Forelimb muscle (tissue), 1 donor: ENCODE measurements around the gene FOXL3. TPM values are rescaled to one million over a fixed set of nuclear protein-coding genes. Genes with fewer than 3 reads are reported as not detected.
"Not testable (repeated sequence)": the region's sequence is repeated elsewhere in the genome, so short reads cannot be mapped to it uniquely, and the experiment has no call there.

Experiments
- DNase-seq: peaks from one replicate; pipeline ENCODE4 v3.0.0-alpha.2; 2013; ENCODE audit warnings: low read depth
- polyA plus RNA-seq: library from polyadenylated mRNA; unstranded; fragments of 120-200 nt; gene quantifications from one replicate; pipeline ENCODE4 v1.2.1, GENCODE V29; 2013; ENCODE audit not compliant: insufficient read length

Gene FOXL3
- polyA plus RNA-seq, 1 donor = not detected

DNA sequence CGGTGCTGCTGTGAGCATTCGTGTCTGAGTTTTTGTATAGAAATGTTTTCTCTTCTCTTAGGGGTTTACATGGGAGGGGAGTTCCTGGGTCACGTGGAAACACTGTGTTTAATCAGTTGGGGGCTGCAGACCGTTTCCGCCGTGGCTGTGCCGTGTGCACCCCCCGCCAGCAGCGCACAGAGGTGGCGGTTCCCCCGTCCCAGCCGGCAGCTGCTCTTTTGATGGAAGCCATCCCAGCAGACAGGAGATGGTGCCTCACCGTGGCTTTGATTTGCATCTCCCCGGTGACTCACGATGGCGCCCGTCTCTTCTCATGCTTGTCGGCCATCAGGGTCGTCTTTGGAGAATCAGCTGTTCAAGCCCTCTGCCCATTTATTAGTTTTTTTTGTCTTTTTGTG, 34.9 kb upstream of the FOXL3 start:
- DNase-seq = no peak

DNA sequence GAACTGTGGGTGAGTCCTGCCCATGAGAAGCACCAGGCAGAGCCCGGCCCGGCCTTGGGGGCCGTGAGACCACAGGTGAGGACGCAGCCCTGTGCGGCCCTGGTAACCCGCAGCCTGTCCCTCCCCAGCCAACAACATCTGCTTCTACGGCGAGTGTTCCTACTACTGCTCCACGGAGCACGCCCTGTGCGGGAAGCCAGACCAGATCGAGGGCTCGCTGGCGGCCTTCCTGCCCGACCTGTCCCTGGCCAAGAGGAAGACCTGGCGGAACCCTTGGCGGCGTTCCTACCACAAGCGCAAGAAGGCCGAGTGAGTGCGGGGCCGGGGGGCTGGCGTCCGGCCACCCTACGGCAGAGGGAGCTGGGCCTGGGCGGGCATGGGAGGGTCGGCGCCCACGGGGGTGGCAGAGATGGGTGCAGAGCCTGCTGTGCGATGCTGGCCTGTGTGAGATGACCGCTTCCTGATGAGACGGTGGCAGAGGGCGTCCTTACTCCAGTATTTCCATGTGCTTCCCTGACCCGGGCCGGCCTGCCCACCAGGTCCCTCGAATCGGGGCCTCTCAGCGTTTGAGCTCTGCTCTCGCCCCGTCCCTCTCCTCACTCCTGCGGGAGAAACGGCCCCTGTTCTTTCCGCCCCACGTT, 34.1 kb upstream of the FOXL3 start:
- no peak for DNase-seq

DNA sequence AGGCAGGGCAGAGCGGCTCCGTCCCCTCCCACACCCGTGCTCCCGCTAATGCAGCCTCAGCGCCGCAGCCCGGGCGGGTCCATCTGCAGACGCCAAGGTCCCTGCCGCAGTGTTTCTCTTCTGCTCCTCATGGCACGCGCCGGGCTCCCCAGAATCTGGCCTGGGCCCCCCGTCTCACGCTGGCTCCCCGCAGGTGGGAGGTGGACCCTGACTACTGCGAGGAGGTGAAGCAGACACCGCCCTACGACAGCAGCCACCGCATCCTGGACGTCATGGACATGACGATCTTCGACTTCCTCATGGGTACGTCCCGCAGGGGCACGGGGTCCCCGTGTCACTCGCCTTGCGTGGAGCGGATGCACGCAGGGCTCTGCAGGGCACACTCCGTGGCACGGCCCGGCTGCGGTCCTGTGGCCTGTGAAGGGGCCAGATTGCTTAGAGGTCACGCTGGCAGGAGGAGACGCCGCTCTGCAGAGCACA, 33.5 kb upstream of the FOXL3 start:
- DNase-seq = no peak

DNA sequence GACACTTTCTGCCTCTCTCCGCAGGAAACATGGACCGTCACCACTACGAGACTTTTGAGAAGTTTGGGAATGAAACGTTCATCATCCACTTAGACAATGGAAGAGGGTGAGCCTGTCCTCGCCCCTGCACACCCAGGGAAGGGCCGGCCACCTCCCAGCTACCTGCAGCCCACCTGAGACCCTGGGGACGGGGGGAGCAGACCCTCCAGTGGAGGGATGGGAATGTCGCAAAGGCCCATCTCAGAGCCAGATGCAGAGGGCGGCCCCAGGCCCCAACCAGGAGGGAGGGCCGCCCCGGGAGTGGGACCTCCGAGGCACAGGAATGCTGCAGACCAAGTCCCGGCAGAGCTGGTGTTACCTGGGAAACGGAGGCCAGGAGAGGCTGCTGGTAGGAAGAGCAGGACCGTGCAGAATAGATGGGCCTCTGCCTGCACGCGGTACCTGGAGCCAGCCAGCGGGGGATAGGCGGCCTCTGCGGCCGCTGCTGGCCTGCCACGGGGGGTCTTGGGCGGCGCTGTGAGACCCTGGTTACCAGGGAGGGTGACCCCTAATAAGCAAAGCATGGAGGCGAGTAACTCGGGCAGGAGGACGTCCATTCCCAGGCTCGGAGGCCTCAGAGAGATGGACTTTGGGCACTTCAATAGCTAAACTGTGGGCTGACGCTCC, 32.9 kb upstream of the FOXL3 start:
- DNase-seq = no peak

DNA sequence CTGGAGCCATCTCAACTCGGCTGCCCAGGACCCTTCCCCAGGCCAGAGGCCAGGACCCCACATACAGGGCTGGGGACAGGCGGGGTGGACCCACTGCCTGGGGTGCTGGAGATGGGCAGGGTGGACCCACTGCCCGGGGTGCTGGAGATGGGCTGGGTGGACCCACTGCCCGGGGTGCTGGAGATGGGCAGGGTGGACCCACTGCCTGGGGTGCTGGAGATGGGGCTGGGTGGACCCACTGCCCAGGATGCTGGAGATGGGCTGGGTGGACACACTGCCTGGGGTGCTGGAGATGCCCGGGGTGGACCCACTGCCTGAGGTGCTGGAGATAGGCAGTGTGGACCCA, 32.4 kb upstream of the FOXL3 start:
- DNase-seq = no peak

DNA sequence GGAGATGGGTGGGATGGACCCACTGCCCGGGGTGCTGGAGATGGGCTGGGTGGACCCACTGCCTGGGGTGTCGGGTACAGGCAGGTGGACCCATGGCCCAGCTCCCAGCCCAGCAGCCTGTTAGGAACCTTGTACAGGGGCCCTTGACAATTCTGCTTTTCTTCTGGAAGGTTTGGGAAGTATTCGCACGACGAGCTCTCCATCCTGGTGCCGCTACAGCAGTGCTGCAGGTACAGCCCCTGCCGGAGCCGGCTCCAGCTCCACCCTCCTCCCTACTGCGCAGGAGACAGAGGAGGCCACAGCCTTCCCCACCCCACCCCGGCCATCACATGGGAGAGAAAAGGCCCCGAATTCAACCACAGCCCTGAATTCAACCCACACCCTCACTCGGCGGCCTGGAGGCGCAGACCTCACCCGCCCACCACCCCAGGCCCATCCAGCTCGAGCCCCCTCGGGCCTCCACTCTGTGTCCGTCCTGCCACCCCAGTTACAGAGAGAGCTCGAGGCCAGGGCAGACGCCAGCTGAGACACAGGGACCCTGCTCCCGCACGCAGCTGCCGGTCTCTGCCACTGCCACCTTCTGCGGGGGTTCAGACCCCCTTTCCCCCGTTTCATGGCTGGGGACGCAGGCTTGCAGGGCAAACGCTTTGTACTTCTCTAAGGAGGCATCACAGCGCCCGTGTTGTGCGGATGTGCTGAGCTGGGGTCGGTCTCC, 31.3 kb upstream of the FOXL3 start:
- DNase-seq = no peak

DNA sequence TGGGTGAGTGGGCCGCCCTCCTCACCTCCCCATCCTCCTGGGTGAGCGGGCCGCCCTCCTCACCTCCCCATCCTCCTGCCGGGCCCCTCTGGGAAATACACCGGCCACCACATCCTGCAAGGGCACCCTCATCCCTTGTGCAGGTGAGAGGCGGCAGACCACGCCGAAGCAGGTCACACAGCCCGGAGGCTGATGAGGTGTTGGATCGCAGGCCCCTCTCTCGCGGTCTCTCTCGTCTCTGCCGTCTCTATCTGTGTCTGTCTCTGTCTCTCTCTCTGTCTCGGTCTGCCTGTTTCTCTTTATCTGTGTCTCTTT, 30.8 kb upstream of the FOXL3 start:
- no peak for DNase-seq

DNA sequence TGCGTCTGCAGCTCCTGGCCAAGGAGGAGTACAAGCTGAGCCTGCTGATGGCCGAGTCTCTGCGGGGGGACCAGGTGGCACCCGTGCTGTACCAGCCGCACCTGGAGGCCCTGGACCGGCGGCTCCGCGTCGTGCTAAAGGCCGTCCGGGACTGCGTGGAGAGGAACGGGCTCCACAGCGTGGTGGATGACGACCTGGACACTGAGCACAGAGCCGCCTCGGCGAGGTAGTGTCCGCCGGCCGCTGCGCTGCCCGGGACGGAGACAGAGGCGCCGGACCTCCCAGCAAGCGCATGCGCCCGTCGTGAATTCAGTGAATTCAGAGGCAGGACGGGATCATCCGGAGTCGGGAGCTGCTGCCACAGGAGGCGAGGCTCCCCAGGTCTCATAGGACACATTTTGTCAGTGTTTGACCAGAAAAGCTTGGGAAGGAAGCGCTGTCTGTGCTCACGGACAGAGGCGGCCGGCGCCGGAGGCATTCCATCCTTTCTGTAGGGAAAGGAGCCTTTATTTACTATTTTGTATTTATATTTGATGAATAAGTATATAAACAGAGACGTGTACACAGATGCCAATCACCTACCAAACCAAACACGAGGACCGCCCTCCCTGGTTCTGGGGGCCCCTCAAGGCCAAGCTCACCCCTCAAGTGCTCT, 30.1 kb upstream of the FOXL3 start:
- no peak for DNase-seq

DNA sequence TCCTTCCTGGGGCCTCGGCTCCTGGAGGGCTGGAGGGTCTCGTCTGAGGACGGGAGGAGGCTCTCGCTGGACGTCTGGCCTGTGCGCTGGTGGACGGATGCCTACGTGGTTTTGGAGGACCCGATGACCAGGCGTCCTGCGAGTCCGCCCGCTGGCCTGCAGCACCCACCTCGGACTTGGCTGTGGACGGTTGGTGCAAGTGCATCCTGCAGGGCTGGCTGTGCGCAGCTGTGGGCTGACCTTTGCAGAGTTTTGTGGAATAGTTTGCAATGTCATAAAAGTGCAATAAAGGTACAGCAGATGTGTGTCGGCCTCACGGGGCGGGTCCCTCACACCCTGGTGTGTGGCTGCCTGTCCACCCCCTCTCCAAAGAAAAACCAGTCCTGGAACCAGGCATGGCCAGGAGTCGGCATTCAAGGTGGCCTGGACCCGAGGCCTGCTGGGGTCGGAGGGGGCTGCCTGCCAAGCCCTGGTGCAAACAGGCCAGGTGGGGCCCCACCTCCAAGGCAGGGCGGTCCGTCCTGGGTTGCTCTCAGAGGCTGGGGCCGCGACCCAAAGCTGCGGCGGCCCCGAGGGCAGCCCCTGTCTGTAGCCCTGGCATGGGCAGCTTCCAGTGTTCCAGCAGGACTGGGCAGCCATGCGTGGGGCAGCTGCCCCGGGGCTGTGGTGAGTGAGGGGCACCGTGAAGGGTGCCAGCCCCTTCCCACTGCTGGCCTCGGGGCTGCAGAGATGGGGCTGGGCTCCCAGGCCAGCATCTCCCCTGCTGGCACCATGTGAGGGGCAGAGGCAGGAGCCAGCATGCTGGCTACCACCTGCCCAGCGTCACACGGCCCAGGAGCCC, 29.3 kb upstream of the FOXL3 start:
- DNase-seq = no peak

DNA sequence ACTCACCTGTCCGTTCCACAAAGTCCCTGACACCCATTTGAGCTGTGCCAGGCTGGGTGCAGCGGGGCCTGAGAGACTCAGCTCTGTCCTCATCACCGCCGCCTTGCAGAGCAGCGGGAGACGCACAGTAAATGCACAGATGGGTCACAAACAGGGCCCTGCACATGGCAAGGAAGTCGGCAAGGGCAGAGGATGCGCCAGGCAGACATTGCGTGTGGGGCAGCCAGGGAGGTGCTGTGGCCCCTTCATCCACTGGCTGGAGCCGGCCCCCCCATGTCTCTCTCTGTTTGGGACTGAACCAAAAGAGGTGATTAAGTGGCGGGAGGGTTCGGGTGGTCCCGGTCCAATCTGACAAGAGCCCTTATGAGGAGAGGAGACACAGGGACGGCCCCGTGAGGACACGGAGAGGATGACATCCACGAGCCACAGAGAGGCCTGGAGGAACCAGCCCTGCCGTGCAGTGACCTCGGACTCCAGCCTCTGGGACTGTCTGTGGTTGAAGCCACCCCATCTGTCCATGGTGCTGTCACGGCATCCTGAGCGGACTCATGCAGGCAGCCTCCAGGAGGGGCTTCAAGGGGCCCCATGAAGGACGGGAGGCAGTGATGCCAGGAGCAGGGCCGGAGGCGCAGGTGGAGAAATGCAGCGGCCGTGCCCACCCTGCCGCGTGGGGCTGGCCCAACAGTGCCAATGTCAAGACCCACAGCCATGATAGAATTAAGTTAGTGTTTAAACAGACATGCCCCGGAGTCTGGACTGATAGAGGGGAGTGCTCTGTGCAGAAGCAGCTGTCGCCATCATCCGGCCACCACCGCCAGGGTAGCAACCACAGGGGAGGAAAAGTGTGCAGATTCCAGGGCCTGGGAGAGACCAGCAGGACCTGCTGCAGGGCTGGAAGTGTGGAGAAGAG, 28.4 kb upstream of the FOXL3 start:
- DNase-seq = no peak

DNA sequence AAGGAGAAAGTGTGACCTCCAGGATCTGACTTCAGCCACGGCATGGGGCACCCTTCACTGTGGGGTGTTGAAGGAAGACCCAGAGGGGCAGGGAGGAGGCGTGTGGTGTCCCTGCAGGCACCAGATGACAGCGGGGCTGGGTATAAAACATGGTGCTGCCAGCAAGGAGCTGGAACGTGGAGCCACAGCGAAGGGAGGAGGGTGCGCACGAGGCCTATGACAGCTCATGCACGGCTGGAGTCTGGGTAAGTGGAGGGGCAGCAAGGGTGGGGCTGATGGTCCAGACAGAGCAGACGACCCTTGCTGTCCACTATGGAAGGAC, 27.8 kb upstream of the FOXL3 start:
- no peak for DNase-seq

DNA sequence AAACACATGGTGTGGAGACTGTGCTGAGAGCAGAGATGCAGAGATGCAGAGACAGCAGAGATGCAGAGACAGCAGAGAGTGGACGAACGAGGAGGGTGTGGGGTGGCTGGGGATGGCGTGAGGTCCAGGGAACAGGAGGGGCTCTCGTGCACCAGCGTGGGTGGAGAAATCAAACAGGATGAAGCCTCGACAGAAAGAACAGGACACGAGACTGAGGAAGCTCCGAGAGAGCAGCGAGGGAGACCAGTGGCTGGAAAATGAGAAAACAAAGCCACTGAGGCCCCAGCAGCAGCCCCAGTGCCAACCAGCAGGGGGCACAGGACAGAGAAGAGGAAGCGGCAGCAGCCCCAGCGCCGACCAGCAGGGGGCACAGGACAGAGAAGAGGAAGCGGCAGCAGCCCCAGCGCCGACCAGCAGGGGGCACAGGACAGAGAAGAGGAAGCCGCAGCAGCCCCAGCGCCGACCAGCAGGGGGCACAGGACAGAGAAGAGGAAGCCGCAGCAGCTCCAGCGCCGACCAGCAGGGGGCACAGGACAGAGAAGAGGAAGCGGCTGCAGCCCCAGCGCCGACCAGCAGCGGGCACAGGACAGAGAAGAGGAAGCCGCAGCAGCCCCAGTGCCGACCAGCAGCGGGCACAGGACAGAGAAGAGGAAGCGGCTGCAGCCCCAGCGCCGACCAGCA, 27.2 kb upstream of the FOXL3 start:
- DNase-seq = not testable (repeated sequence)

DNA sequence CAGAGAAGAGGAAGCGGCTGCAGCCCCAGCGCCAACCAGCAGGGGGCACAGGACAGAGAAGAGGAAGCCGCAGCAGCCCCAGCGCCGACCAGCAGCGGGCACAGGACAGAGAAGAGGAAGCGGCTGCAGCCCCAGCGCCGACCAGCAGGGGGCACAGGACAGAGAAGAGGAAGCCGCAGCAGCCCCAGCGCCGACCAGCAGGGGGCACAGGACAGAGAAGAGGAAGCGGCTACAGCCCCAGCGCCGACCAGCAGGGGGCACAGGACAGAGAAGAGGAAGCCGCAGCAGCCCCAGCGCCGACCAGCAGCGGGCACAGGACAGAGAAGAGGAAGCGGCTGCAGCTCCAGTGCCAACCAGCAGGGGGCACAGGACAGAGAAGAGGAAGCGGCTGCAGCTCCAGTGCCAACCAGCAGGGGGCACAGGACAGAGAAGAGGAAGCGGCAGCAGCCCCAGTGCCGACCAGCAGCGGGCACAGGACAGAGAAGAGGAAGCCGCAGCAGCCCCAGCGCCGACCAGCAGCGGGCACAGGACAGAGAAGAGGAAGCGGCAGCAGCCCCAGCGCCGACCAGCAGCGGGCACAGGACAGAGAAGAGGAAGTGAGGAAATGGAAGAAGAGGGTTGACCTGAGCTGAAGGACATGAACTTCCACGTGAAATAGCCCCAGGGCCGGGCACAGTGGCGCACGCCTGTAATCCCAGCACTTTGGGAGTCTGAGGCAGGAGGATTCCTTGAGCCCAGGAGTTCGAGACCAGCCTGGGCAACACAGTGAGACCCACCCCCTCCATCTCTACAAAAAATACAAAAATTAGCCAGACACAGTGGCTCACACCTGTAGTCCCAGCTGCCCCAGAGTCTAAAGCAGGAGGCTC, 26.3 kb upstream of the FOXL3 start:
- not testable (repeated sequence) for DNase-seq

DNA sequence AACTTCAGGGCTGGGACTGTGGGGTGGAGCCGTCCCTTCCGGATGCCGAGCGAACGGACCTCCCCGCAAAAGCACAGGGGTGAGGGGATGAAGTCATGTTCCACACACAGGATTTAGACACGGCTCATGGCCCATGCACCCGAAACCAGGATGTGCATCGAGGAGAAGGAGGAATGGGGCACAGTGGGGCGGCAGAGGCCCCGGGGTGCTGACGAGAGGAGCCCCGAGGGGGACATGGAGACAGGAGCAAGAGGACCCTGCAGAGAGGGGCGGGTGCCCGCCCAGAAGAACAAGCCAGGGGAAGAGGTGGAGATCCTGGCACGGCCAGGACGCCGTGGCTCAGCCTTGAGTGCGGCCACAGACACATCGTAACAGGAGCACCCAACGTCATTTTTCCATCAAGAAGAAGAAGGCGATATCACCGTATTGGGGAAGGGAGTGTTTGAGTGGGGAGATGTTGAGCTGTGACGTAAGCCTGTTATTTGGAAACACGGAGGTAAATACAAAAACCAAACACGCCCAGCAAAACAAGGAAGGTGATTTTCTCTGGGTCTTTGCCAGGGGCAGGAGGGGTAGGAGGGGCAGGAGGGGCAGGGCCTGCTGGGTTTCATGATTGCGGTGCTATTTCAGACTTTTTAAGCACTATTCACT, 25.3 kb upstream of the FOXL3 start:
- DNase-seq = no peak

DNA sequence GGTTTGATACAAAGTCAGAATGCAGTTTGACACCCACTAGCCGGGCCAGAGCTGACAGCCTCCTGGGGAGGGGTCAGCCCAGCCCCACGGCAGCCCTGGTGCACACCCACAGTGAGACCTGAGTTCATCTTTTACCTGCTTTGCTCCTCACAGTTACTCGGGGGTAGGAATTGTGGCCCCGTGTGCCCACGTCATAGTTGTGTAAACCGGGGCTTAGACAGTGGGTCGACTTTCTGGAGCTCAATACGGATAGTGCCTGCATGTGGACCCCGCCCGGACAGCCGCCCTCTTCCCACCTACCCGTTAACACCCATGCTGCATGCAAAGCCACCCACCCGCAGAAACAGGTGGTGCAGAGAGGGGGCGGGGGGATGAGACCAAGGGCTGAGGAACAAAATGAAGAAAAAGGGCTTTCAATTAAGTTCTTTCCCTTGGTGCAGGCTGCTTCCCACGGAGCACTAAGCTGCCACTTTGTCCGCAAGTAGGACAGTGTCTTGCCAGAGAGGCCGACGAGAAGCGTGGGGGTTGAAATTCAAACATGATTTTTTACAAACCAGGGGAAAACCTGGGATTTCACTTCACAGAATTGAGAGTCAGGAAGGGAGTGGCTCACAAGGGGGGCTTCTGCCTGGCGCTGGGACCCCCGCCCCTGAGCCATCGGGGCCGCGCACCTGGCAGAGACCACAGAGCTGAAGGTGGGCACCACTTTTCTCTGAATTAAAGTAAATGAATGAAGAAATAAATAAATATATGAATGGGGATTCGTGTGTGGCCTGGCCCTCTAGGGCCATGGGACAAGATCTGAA, 24.6 kb upstream of the FOXL3 start:
- DNase-seq = no peak

DNA sequence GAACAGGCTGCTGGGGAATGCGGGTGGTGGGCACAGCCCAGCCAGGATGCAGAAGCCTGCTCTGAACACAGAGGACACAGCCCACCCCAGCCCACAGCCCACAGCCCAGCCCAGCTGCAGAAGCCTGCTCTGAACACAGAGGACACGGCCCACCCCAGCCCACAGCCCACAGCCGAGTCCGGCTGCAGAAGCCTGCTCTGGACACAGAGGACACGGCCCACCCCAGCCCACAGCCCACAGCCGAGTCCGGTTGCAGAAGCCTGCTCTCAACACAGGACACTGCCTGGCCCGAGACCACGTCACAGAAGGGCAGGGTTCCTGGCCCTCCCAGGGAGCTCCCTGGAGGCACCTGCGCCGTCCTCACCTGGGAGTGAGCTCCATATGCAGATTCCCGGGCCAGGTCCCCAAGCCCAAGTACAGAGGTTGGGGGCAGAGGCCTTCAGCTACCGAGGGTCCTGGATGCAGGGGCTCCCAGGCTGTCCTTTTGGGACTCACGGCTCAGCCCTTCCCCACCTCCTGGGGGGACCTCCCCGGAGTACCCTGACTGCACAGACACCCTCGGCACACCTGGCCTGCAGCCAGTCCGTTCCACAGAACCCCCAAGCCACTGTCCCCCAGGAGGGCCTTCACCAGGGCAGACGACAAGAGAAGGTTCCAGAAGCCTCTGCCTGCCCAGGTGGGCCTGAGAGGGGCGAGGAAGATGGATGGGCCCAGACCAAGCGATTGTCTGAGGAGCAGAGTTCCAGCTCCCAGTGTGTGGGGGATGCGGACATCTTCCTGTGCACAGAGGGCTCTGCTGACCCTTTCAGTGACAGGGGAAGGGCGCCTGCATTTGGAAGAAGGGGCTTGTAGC, 23.7 kb upstream of the FOXL3 start:
- DNase-seq = no peak
